ENCODE data around the gene ID1.
A peak's percentile ranks its signal among the peaks of the same experiment; 100 is the strongest.

Gene ID1

DNA sequence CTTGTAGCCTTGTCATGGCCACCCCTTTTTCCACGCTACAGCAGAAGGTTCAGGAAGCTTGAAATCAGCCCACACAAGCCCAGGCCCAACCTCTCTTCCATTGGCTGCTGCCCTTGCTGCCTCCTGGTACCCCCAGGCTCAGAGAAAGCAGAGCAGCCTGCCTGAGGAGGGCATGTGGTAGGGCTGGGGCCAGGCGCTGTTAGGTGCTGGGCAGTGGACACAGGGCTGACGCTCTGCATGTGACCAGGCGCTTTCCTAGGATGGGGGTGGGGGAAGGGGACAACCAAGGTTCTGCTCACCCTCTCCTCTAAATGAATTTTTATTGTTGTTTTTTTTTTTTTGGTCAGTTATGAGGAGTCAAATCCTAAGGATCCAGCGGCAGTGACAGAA, 36.3 kb upstream of the ID1 start:
- ChIA-PET CTCF (interaction anchor here (0.6 to 14.3 kb wide), 21 partner anchors 9 to 154 kb away, joined by 3 to 371 read pairs (median 6); partner anchors contain the start of genes BCL2L1 and ID1), POLR2A (no interaction called here)
- TF ChIP-seq, protein P1, sequence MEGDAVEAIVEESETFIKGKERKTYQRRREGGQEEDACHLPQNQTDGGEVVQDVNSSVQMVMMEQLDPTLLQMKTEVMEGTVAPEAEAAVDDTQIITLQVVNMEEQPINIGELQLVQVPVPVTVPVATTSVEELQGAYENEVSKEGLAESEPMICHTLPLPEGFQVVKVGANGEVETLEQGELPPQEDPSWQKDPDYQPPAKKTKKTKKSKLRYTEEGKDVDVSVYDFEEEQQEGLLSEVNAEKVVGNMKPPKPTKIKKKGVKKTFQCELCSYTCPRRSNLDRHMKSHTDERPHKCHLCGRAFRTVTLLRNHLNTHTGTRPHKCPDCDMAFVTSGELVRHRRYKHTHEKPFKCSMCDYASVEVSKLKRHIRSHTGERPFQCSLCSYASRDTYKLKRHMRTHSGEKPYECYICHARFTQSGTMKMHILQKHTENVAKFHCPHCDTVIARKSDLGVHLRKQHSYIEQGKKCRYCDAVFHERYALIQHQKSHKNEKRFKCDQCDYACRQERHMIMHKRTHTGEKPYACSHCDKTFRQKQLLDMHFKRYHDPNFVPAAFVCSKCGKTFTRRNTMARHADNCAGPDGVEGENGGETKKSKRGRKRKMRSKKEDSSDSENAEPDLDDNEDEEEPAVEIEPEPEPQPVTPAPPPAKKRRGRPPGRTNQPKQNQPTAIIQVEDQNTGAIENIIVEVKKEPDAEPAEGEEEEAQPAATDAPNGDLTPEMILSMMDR (IDR thresholded peaks at IDR 0.05; ENCODE audit: control extremely low read depth, extremely low read depth, low read depth, missing control alignments) = no peak
- DNase-seq (ENCODE audit: extremely low spot score) = no peak

DNA sequence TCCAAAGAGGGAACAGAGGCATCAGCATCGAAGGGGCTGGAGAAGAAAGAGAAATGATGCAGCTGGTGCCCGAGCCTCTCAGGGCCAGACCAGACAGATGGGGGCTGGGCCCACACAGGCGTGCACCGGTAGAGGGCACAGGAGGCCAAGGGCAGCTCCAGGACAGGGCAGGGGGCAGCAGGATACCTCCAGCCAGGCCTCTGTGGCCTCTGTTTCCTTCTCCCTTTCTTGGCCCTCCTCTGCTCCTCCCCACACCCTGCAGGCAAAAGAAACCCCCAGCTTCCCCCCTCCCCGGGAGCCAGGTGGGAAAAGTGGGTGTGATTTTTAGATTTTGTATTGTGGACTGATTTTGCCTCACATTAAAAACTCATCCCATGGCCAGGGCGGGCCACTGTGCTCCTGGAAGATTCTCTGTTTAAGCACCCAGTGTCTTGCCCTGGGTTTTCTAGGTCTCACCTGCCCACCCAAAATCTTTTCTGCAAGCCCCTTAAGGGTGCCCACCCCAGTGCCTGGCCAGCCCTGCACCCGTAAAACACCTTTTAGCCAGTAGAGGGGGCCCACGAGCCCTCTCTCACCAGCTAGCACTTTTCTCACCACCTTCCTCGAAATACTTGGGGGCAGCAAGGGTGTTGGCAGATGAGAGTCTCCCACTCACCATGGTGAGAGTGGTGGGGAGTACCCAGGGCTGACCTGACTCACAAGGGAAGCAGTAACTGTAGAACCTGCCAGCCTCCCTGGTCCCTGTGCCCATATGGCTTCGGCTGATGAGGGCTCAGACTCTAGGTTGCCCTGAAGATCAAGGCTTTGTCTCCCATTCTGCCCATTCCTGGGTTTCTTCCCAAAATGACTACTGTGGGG, 35.7 kb upstream of the ID1 start:
- TF ChIP-seq, protein P1 (IDR thresholded peaks at IDR 0.05; ENCODE audit: control extremely low read depth, extremely low read depth, low read depth, missing control alignments) = peak; percentile 87
- ChIA-PET POLR2A (interaction anchor here (0.6 to 1.1 kb wide), 2 partner anchors 21 to 495 kb away, joined by 3 to 4 read pairs; no protein-coding TSS in a partner anchor), CTCF (interaction anchor here (0.6 to 14.3 kb wide), 24 partner anchors 9 to 154 kb away, joined by 3 to 371 read pairs (median 5); partner anchors contain the start of genes BCL2L1 and ID1)
- peak; percentile 60 for DNase-seq (ENCODE audit: extremely low spot score)

DNA sequence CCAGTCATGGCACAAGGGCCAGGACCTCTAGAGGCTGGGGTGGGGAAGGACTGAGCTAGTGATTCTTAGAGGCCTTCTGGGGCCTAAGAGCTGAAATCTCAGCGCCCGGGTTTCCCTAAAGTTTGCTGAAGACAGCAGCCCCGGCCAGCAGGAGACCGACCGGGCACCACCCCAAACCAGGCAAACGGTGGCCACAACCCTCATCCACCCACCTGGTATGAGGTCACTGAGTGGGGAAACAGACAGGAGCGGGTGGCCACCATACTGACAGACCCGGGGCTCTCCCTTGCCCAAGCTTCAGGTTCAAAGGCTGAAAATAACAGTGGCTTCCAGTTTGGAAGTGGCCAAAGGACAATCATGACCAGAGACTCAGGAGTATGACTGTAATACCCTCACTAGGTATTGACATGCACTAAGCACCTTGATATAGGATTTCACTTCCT, 35.0 kb upstream of the ID1 start:
- TF ChIP-seq, protein P1 (IDR thresholded peaks at IDR 0.05; ENCODE audit: control extremely low read depth, extremely low read depth, low read depth, missing control alignments) = no peak
- POLR2A ChIA-PET = interaction anchor here (0.6 to 1.1 kb wide), 2 partner anchors 21 to 494 kb away, joined by 3 to 4 read pairs; no protein-coding TSS in a partner anchor
- CTCF ChIA-PET = interaction anchor here (0.9 to 14.3 kb wide), 18 partner anchors 8 to 153 kb away, joined by 3 to 371 read pairs (median 6); partner anchors contain the start of genes BCL2L1 and ID1
- DNase-seq (ENCODE audit: extremely low spot score) = no peak

DNA sequence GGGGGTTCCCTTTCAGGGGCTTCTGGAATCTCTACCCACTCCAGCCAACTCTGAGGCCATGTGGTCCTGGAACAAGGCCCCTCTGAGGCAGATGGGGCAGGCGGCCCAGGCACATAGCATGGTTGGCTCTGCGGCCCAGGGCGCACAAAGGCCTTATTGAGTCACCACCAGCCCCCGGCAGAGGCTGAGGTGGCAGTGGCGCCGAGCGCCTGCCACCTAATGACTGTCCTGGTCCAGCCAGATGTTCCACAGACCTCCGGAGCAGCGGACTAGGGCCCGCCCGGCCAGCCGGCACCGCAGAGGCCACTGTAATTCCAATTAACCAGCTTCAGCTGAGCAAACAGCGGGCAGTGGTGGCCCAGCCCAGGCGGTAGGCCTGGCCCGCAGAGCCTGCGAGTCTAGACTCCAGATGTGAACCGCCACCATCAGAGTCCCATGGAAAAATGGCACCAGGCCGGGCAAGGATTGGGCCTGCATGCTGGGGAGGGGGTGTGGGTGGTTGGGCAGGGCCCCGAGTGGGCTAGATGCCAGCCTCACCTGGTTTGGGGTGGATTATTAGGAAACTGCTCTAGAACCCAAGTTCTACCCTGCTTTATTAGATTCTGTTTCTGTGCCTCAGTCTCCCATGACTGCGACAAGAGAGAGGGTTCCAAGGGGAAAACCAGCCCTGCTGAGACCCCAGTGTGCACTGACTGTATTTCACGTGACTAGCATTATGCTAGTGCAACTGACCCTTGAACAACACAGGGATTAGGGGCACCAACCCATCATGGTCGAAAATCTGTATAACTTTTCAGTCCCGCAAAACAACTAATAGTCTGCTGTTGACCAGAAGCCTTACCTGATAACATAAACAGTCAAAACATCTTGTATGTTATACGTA, 34.1 kb upstream of the ID1 start:
- ChIA-PET CTCF (interaction anchor here (1.1 to 14.3 kb wide), 9 partner anchors 14 to 153 kb away, joined by 3 to 371 read pairs (median 11); partner anchors contain the start of genes BCL2L1 and ID1), POLR2A (no interaction called here)
- TF ChIP-seq, protein P1 (IDR thresholded peaks at IDR 0.05; ENCODE audit: control extremely low read depth, extremely low read depth, low read depth, missing control alignments) = no peak
- no peak for DNase-seq (ENCODE audit: extremely low spot score)

DNA sequence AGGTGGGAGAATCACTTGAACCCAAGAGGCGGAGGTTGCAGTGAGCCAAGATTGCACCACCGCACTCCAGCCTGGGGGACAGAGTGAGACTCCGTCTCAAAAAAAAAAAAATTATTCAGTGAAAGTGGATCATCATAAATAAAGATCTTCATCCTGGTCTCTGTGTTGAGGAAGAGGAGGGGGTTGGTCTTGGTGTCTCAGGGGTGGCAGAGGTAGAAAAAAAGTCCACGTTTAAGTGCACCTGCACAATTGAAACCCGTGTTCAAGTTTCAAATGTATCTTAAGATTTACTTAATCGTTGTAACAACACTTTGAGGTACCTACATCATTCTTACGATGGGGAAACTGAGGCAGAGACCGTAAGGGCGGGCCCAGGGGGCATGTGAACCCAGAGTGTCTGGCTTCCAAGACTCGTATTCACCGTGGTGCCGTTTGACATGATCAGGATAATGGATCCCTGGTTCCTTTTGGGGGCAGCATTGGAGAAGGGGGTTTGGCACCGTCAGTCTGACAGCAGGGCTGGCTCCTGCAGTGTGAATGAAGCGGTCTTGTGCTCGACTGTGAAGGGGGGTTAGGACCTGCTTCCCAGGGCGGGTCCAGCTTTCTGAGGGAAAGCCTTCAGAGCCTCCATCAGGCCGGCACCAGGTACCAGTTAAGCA, 32.9 kb upstream of the ID1 start:
- POLR2A ChIA-PET = interaction anchor here (1.4 kb wide), 1 partner anchor 33 kb away, joined by 7 read pairs; the partner anchor contains the start of gene ID1
- TF ChIP-seq, protein P1 (IDR thresholded peaks at IDR 0.05; ENCODE audit: control extremely low read depth, extremely low read depth, low read depth, missing control alignments) = no peak
- CTCF ChIA-PET = interaction anchor here (1.1 to 14.3 kb wide), 7 partner anchors 15 to 152 kb away, joined by 3 to 371 read pairs (median 13); partner anchors contain the start of gene ID1
- no peak for DNase-seq (ENCODE audit: extremely low spot score)
